Measurements from ENCODE around the gene DYTN. TPM values are rescaled to one million over a fixed set of nuclear protein-coding genes. Genes with fewer than 3 reads are reported as not detected.

The DYTN gene, protein sequence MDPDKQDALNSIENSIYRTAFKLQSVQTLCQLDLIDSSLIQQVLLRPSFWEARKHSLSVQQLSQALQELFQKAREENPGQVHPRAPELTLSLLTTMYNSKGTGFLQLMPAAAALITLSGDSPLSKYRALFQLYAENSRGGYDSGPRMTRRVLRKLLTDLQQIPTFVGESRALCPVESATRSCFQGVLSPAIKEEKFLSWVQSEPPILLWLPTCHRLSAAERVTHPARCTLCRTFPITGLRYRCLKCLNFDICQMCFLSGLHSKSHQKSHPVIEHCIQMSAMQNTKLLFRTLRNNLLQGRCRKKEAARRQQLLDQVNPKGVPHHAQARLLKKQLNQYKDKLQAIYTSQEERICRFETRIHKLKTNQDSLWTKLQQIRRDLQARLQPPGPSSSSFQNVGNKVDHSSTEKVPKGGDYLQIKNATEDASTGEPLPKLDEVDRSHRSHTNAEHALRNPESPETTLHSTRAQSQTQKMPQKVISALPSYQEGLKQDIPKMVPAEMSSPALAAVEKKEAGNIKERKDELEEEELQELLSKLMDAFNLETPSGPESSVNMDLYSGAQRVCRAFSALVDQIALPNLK
- not detected in 2 replicates for total RNA-seq

DNA sequence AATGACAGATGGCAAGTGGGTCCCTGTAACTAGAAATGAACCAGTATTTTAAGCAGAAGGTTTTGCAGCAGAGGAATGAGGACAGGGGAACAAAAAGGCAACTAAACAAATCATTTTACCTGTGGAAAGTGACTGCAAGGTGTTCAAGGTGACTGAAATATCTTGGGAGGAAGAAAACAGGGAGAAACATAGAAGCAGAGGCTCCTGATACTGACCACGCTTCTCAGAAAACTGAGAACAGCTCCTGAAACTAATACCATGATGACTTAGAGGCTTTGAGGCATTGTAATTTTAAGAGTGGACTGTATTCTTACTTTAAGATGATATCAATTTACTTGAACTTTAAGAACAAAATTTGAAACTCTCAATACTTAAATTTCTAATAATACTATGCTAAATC, at the start of gene DYTN:
TSS of gene DYTN (minus strand) at position 101 of the 400 bp plus-strand sequence. CDS start 117 bp downstream, outside the sequence.

DNA sequence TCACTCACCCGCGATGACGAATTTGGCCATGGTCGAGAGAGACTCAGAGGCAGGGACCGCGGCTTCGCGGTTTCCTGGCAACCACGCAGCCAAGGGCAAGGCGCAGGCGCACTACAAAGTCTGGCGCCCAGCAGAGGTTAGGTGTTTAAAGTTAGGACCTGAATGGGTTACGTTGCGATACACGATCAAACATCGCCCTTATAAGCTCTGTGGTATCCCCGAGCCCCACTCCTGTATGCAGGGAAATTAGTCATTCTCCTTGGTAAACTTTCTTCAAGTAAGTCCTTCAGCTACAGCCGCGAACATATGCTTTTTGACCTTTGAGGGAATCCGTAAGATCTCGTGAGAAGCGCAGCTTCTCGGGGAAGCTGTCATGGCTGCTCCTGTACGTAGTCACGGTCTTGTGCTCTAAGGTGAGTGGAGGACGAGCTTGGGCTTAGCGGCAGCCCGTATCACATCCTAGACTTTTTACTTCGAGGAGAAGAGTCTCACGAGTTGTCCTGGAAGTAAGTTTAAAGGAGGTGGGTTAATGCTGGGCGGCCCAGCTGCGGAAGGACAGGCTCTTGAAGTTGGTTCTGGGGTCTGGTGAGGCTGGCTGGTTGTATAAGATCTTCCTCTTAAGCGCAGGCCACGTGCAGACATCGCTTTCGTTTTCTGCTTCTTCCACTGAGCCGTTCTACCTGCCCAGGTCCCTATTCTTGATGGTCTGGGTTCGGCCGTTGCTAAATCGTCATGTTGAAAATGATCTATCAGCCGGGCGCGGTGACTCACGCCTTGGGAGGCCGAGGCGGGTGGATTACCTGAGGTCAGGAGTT, 47.3 kb upstream of the DYTN start, which contains the start of the genes FASTKD2 and MDH1B:
TSS of gene FASTKD2 (plus strand) at position 365 of the 815 bp plus-strand sequence. CDS start 1,088 bp downstream, outside the sequence.
TSS of gene MDH1B (minus strand) at position 87 of the 815 bp plus-strand sequence. CDS start at position 30, 57 bp downstream.

DNA sequence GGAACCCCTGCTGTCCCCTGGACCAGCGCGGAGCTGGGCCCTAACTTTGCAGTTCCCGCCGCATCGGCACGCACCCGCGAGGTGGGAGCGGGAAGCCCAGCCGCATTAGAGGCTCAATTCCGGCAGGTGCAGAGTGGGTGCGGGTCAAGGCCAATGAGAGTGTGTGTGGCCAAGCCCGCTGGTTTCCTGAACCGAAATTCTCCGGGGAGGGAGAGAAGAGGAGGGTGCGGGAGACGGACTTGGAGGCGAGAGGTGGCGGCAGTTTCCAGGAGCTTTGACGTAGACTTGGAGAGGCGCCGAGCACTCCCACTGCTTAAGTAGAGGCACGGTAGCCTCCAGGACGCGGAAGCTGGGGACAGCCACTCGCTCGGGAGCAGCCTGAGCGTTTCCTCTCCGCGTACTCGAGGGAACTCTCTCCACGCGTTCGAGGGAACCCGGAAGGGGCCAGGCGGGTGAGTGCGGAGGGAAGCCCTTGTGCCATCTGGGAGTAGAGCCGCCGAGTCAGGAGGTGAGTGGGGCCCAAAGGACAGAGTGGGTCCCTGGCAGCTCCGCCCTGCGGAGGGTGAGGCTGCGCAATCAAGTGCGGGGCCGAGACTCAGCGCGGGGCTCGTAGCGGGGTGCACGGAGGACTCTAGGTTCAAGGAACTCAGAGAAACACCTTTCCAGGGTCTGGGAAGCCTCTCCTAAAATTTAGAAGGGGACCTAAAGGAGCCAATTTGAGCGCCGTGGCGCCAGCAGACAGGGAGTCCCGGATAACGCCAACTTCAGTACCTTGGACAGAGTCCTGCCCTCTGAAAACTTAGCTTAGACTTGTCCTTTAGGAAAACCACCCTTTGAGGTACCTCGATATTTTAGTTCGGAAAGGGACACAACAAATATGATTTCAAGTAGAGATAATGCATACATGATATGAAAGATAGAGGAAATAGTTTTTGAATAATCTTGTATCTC, 75.8 kb downstream of the DYTN start, which contains the start of gene FAM237A:
TSS of gene FAM237A (plus strand) at position 413 of the 951 bp plus-strand sequence. CDS start 1,750 bp downstream, outside the sequence.

Other genes with a start within 250 kb of the DYTN start
- gene FAM237A, start 75.9 kb downstream of the DYTN start, total RNA-seq, result not detected in 2 replicates
- 0.48 TPM in 1 of 2 replicates, not detected in the other for gene MDH1B, start 46.9 kb upstream of the DYTN start, total RNA-seq
- 48.9 and 57.8 TPM in 2 replicates for gene FASTKD2, start 47.2 kb upstream of the DYTN start, total RNA-seq
- not detected in 2 replicates for gene CPO, start 221.1 kb upstream of the DYTN start, total RNA-seq